ENCODE results near the gene UNC50. TPM values are rescaled to one million over a fixed set of nuclear protein-coding genes. Genes with fewer than 3 reads are reported as not detected.

The UNC50 gene
- total and polyA plus RNA-seq, 2 donors (not counting 1 experiment from before 2014, with no cell fraction given) = 64.1 to 71.4 TPM

- Histone ChIP-seq H3K36me3 (ENCODE audit: control insufficient read depth, insufficient read depth, low read length) (peaks cover 2% of the 10 kb centered on the region), H3K4me2 (ENCODE audit: extremely low read depth, insufficient read depth, low read length) (no peak overlapping the region), H3K4me3 (replicated peaks in 1 of 4; ENCODE audit: control extremely low read depth in 1 of 4, insufficient read depth in 1 of 4, low read depth in 3 of 4, low read length in 4 of 4) (no peak overlapping the region), H4K20me1 (ENCODE audit: control insufficient read depth, extremely low read depth, insufficient read depth, low read length) (no peaks in the 10 kb centered on the region), H3K9me3 (ENCODE audit: control insufficient read depth, insufficient read depth, low read depth, low read length) (no peaks in the 10 kb centered on the region), H2AFZ (ENCODE audit: low read length) (no peak overlapping the region), H3K9ac (ENCODE audit: insufficient read depth, low read length) (no peak overlapping the region), H3K27ac (ENCODE audit: insufficient read depth, low read length) (no peak overlapping the region), H3K27me3 (ENCODE audit: control insufficient read depth, insufficient read depth, low read length) (no peaks in the 10 kb centered on the region), H3K4me1 (ENCODE audit: control insufficient read depth, extremely low read depth, insufficient read depth, low read length) (peaks cover 10% of the 10 kb centered on the region), H3K79me2 (ENCODE audit: control insufficient read depth, insufficient read depth, low read length) (peaks cover 31% of the 10 kb centered on the region)
- no peak for DNase-seq (ENCODE audit: low read depth in 2 of 2)
- TF ChIP-seq CTCF (conservative IDR thresholded peaks at IDR 0.05 in 1 of 2, IDR thresholded peaks at IDR 0.05 in 1 of 2; ENCODE audit: low read depth in 1 of 2, low read length in 2 of 2) = no peak
Measured at GRCh38 chr2:98605076-98605475, 3.3 kb upstream of the UNC50 start.

GRCh38 chr2:98606431-98606830 is 2.0 kb upstream of the UNC50 start:
- Histone ChIP-seq H3K36me3 (ENCODE audit: control insufficient read depth, insufficient read depth, low read length) (peaks cover 2% of the 10 kb centered on the region), H2AFZ (ENCODE audit: low read length) (no peak overlapping the region), H4K20me1 (ENCODE audit: control insufficient read depth, extremely low read depth, insufficient read depth, low read length) (no peaks in the 10 kb centered on the region), H3K79me2 (ENCODE audit: control insufficient read depth, insufficient read depth, low read length) (peaks cover 35% of the 10 kb centered on the region), H3K27me3 (ENCODE audit: control insufficient read depth, insufficient read depth, low read length) (no peaks in the 10 kb centered on the region), H3K9ac (ENCODE audit: insufficient read depth, low read length) (no peak overlapping the region), H3K4me3 (replicated peaks in 1 of 4; ENCODE audit: control extremely low read depth in 1 of 4, insufficient read depth in 1 of 4, low read depth in 3 of 4, low read length in 4 of 4) (no peak overlapping the region), H3K27ac (ENCODE audit: insufficient read depth, low read length) (no peak overlapping the region), H3K4me2 (ENCODE audit: extremely low read depth, insufficient read depth, low read length) (no peak overlapping the region), H3K4me1 (ENCODE audit: control insufficient read depth, extremely low read depth, insufficient read depth, low read length) (peaks cover 10% of the 10 kb centered on the region), H3K9me3 (ENCODE audit: control insufficient read depth, insufficient read depth, low read depth, low read length) (no peaks in the 10 kb centered on the region)
- no peak for TF ChIP-seq CTCF (conservative IDR thresholded peaks at IDR 0.05 in 1 of 2, IDR thresholded peaks at IDR 0.05 in 1 of 2; ENCODE audit: low read depth in 1 of 2, low read length in 2 of 2)
- TF ChIP-seq EZH2 (IDR thresholded peaks at IDR 0.05; ENCODE audit: low read length, missing control alignments) = no peak
- no peak for DNase-seq (ENCODE audit: low read depth in 2 of 2)

GRCh38 chr2:98607104-98607503 is 1.3 kb upstream of the UNC50 start:
- Histone ChIP-seq H3K4me2 (ENCODE audit: extremely low read depth, insufficient read depth, low read length) (peak overlapping the region; percentile 93), H3K79me2 (ENCODE audit: control insufficient read depth, insufficient read depth, low read length) (peaks cover 35% of the 10 kb centered on the region), H3K4me1 (ENCODE audit: control insufficient read depth, extremely low read depth, insufficient read depth, low read length) (peaks cover 10% of the 10 kb centered on the region), H3K27me3 (ENCODE audit: control insufficient read depth, insufficient read depth, low read length) (no peaks in the 10 kb centered on the region), H3K9me3 (ENCODE audit: control insufficient read depth, insufficient read depth, low read depth, low read length) (no peaks in the 10 kb centered on the region), H3K36me3 (ENCODE audit: control insufficient read depth, insufficient read depth, low read length) (peaks cover 4% of the 10 kb centered on the region), H3K9ac (ENCODE audit: insufficient read depth, low read length) (no peak overlapping the region), H2AFZ (ENCODE audit: low read length) (no peak overlapping the region), H4K20me1 (ENCODE audit: control insufficient read depth, extremely low read depth, insufficient read depth, low read length) (no peaks in the 10 kb centered on the region), H3K4me3 (replicated peaks in 1 of 4; ENCODE audit: control extremely low read depth in 1 of 4, insufficient read depth in 1 of 4, low read depth in 3 of 4, low read length in 4 of 4) (peak overlapping the region; percentile 64 to 100 (median 94)), H3K27ac (ENCODE audit: insufficient read depth, low read length) (no peak overlapping the region)
- DNase-seq (ENCODE audit: low read depth in 2 of 2) = no peak
- TF ChIP-seq CTCF (conservative IDR thresholded peaks at IDR 0.05 in 1 of 2, IDR thresholded peaks at IDR 0.05 in 1 of 2; ENCODE audit: low read depth in 1 of 2, low read length in 2 of 2) = no peak
- TF ChIP-seq EZH2 (IDR thresholded peaks at IDR 0.05; ENCODE audit: low read length, missing control alignments) = no peak
